CD4-positive, alpha-beta T cell treated with Interleukin-17A for 4 hours (primary cell): ENCODE measurements around the gene IFNGR1.
A peak's percentile ranks its signal among the peaks of the same experiment; 100 is the strongest.

Source experiments
- DNase-seq: peaks from one replicate; pipeline ENCODE4 v3.0.0-alpha.2; 2020; ENCODE audit warnings: mixed read lengths

Gene IFNGR1

GRCh38 chr6:137173501-137173900 lies 45.7 kb downstream of the IFNGR1 start, which contains the start of gene IL22RA2:
IL22RA2 (minus strand) TSS chr6:137173644; CDS start chr6:137161749, 11,895 bp downstream.
- no peak for DNase-seq

DNA sequence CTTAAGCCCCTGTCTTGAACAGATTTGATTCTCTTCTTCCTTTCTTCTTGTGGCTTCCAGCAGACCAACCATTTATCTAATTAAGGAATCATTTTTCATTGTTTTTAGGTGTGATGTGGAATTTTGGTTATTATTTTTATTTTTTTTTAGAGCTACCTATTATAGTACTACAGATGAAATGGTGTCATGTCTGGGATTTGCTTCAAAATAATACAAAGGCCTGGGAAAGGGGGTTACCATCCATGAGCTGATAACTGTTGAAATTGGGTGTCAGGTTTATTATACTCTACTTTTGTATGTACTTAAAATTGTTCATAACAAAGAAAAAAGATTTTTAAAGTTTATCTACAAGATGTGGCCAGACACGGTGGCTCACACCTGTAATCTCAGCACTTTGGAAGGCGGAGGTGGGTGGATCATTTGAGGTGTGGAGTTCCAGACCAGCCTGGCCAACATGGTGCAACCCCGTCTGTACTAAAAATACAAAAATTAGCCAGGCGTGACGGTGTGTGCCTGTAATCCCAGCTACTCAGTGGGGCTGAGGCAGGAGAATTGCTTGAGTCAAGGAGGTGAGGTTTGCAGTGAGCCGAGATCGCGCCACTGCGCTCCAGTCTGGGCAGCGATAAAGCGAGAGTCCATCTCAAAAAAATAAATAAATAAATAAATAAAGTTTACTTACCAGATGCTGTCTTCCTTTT lies 46.3 kb downstream of the IFNGR1 start:
- no peak for DNase-seq

- DNase-seq: no peak
These were observed 47.1 kb downstream of the IFNGR1 start for GRCh38 chr6:137171824-137172733.

DNA sequence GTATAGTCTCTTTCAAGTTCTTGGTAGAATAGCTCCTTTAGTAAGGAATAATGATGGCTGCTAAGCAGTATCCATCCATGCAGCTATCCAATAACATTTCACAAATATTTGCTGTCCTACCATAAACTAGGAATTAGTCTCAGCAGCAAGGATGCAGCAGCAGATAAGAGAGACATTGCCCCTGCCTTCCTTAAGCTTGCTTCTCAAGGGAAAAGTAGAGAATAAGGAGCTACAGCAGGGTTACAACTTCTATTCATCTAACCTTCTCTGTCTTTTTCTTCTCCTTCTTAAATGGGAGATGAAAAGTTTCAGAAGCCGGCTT lies 48.2 kb downstream of the IFNGR1 start:
- no peak for DNase-seq

- DNase-seq: no peak
These were observed 48.7 kb downstream of the IFNGR1 start for GRCh38 chr6:137170266-137171052.

GRCh38 chr6:137167702-137168377 lies 51.3 kb downstream of the IFNGR1 start:
- DNase-seq: no peak

DNA sequence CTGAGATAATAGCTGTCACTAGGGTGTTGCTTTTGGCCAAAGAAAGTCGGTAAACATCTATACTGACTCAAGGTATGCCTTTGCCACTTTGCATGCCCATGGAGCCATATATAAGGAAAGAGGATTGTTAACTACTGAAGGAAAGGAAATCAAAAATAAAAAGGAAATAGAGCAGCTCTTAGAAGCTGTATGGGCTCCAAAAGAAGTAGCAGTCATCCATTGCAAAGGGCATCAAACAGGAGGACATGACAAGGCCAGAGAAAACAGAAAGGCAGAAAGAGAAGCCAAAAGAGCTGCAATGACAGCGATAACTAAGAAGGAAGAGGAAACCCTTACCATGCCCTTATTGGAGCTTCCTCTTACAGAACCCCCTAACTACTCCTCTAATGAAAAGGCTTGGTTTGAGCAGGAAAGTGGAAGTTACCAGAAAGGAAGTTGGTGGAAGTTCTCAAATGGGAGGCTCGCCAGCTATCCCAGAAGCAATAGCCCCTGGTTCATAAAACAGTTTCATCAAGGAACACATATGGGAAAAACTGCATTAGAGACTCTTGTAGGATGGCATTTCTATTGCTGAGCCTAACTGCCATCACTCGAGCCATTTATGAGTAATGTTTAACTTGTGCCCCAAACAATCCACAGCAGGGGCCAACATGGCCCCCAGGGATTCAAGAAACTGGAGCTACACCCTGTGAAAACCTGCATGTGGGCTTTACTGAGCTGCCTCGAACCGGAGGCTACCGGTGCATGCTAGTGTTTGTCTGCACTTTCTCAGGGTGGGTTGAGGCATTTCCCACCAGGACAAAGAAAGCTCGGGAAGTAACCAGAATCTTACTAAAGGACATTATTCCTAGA lies 52.7 kb downstream of the IFNGR1 start:
- DNase-seq: no peak

DNA sequence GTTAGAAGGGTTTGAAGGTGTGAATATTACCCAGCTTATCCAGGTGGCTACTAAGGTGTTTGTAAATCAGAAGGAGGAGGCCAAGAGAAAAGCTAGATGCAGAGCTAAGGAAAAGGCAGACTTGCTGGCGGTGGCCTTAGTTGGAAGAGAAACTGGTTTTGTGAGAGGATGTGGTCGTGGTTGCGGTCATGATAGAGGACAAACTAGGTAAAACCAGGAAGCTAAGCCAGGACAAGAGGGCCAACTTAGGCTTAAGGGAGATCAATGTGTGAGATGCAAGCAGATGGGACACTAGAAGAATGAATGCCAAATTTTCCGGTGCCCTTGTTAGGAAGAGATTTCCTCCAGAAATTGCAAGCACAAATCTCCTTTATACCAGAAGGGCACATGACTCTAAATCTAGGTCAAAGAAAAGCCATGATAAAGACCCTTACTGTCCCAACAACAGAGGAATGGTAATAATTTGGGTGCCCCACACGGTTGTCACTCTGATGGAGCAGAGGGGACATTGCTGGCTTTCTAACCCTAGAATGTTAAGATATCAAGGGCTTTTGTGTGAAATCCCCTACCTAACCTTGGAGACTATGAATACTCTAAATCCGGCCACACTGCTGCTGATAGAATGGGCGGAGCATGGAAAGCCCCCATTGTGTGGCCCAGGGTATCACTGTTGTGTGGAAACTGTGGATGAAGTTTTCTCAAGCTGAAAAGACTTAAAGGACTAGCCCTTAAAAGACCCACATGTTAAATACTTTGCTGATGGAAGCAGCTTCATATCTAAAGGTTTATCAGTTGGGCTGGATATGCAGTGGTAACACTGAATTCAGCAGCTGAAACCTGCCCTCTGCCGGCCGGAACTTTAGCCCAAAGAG lies 53.6 kb downstream of the IFNGR1 start:
- DNase-seq: peak; percentile 49

GRCh38 chr6:137163732-137164318 lies 55.4 kb downstream of the IFNGR1 start:
- no peak for DNase-seq

- DNase-seq: no peak
These were observed 56.4 kb downstream of the IFNGR1 start for GRCh38 chr6:137162692-137163306.

- no peak for DNase-seq
These were observed 57.2 kb downstream of the IFNGR1 start for GRCh38 chr6:137161949-137162348.

GRCh38 chr6:137160763-137161162 lies 58.4 kb downstream of the IFNGR1 start:
- no peak for DNase-seq

DNA sequence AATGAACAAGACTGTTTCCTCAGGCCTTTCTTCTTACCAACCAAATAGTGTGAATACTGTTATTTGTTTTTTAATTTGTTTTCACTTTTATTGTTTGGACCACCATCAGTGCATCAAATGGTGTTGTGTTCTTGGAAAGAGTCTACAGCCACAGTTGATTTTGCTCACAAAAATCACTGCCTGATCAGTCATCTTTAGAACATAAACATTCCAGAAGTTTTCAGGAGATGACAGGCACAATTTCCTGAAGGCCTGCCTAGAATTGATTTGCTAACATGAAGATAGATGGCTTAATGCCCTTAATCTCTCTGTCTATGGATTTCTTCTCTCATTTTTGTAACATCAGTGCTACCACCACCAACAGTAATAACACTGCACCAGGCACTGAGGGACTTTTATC lies 59.3 kb downstream of the IFNGR1 start:
- DNase-seq: no peak

- no peak for DNase-seq
These were observed 61.6 kb downstream of the IFNGR1 start for GRCh38 chr6:137157601-137158000.

DNA sequence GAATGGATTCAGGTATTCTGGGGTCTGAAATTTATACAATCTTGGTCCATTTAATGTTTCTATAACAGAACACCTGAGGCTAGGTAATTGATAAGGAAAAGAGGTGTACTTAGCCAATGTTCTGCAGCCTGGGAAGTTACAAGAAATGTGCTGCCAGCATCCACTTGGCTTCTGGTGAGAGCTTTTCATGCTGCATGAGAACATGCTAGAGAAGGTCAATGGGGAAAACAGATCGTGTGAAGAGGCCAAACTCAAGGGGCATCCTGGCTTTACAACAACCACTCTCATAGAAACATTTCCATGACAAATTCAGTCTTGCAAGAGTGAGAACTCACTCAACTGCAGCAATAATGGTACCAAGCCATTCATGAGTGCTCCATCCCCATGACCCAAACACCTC lies 62.5 kb downstream of the IFNGR1 start:
- DNase-seq: no peak

GRCh38 chr6:137155830-137156229 lies 63.4 kb downstream of the IFNGR1 start:
- peak; percentile 4 for DNase-seq

DNA sequence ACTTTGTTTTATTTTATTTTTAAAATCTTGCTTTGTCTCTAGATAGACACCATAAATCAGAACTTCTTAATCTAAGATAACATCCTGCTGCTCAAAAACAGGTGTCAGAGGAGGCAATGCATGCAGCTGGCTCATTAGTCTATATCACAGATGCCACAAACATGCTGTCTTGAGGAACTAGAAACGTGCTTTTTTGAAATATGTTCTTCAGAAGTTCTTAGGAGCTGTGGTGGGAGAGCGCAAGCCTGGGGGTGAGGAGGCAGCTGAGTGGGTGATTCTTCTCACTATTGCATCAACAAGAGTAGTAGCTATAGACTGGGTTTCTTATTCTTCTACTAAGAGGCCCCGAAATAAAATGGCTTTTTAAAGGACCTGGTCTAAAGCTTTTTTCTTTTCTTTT lies 69.1 kb downstream of the IFNGR1 start:
- DNase-seq: no peak

DNA sequence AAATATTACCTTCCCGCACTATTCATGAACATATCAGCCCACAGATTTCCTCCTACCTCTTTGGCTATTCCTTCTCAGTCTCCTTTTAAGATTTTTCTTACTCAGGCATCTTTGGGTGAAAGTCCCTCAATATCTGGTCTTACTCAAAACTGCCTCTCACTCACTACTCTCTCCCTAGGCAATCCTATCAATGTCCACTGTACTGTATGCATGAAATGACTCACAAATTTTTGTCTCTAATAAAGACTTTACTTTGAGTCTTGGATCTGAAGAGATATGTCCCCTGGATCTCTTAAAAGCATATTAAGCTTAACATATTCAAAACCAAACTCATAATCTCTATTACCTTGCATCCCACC lies 70.2 kb downstream of the IFNGR1 start:
- DNase-seq: no peak

DNA sequence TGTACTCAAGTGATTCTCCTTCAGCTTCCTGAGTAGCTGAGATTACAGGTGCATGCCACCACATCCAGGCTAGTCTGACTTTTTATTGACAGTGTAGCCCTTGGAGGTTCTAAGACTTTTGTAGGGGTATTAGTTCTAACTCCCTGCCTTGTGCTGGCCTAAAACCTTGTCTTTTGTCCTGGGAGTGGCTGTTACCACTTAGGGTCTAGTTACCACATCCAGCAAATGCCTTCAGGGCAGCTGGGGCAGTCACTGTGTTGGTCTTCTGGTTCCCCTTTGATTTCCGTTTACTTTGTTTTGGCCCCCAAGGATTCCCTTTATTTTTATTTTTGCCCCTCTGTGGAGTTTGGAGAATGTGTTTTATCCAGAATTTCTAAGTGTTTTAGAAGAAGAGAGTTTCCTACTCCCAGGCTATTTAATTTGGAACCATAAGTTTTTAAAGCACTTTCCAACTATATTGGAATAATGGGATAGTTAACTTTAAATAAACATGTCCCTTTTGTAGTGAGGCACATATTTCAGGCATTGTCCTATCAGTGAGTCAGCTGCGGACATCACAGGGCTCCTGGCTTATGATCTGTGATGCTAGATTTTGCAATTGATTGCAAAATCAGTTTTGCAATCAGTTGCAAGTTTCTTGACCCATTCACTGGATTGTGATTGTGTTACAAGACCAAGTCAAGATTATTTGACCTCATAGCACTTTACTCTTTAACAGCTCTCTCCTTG lies 70.7 kb downstream of the IFNGR1 start:
- DNase-seq: no peak
